Vagina (tissue), 2 donors: ENCODE data around the gene NXT1.

ENCODE experiments used
- CTCF ChIP-seq, 3 experiments: fragments of 450-650 bp in 2 of 3; fragments of 200-600 bp in 1 of 3; sonication (generic) in 1 of 3; IDR thresholded peaks; one replicate each; pipeline ENCODE4 v1.5.1; 2017 to 2019; ENCODE audit warnings: antibody characterized with exemption in 3 of 3, mild to moderate bottlenecking in 2 of 3, moderate library complexity in 2 of 3
- POLR2A ChIP-seq, 2 donors: fragments of 450-650 bp; IDR thresholded peaks; one replicate each; pipeline ENCODE4 v1.6.1; 2017; ENCODE audit warnings: antibody characterized with exemption in 2 of 2, mild to moderate bottlenecking in 2 of 2, moderate library complexity in 2 of 2

GRCh38 chr20:23349338-23350195 lies 1.0 kb upstream of the NXT1 start:
- TF ChIP-seq CTCF (IDR thresholded peaks at IDR 0.05) (peak in 2 of 3 experiments; percentile 33 to 42), POLR2A (IDR thresholded peaks at IDR 0.05) (no peak)
